Mesothelial cell of epicardium (in vitro differentiated cells): Measurements from ENCODE around the gene MAOA. TPM values are rescaled to one million over a fixed set of nuclear protein-coding genes. Genes with fewer than 3 reads are reported as not detected.
"Not testable (repeated sequence)": the region's sequence is repeated elsewhere in the genome, so short reads cannot be mapped to it uniquely, and the experiment has no call there.

ENCODE experiments used
- DNase-seq, 2 experiments: peaks; one replicate each; pipeline ENCODE4 v3.0.0; 2021; ENCODE audit warnings: low spot score in 2 of 2; ENCODE audit not compliant: unreplicated experiment in 2 of 2
- H3K27ac Mint-ChIP-seq: 2 replicates; pipeline ENCODE4 v1.8.0; 2021; ENCODE audit warnings: mixed read lengths
- H3K27me3 Mint-ChIP-seq: 2 replicates; pipeline ENCODE4 v1.8.0; 2021; ENCODE audit warnings: low read depth, mixed read lengths
- H3K36me3 Mint-ChIP-seq: 2 replicates; pipeline ENCODE4 v1.8.0; 2021; ENCODE audit warnings: mixed read lengths
- H3K4me1 Mint-ChIP-seq: 2 replicates; pipeline ENCODE4 v1.8.0; 2021; ENCODE audit warnings: mixed read lengths
- H3K4me3 Mint-ChIP-seq: 2 replicates; pipeline ENCODE4 v1.8.0; 2021; ENCODE audit warnings: mild to moderate bottlenecking, moderate library complexity, mixed read lengths
- H3K9me3 Mint-ChIP-seq: 2 replicates; pipeline ENCODE4 v1.8.0; 2021; ENCODE audit warnings: mixed read lengths
- total RNA-seq: library from RNA; stranded (reverse); gene quantifications from 3 replicates; pipeline ENCODE4 v1.2.1, GENCODE V29; 2021
- TF ChIP-seq, protein P1 (sequence below): fragments of 200-600 bp; sonication (generic); IDR thresholded peaks from one replicate; pipeline ENCODE4 v1.5.0; 2021; ENCODE audit warnings: antibody characterized with exemption; ENCODE audit not compliant: unreplicated experiment

The MAOA gene
- total RNA-seq, result 0.51 to 1.1 TPM (median 0.63 TPM) in 3 replicates

- Mint-ChIP-seq H3K36me3 (no peaks in the 10 kb centered on the region), H3K9me3 (peaks cover 11% of the 10 kb centered on the region), H3K27ac (no peak within 1 kb of the TSS), H3K4me3 (peak within 1 kb of the TSS; percentile 93), H3K4me1 (no peaks in the 10 kb centered on the region), H3K27me3 (no peaks in the 10 kb centered on the region)
- TF ChIP-seq, protein P1, sequence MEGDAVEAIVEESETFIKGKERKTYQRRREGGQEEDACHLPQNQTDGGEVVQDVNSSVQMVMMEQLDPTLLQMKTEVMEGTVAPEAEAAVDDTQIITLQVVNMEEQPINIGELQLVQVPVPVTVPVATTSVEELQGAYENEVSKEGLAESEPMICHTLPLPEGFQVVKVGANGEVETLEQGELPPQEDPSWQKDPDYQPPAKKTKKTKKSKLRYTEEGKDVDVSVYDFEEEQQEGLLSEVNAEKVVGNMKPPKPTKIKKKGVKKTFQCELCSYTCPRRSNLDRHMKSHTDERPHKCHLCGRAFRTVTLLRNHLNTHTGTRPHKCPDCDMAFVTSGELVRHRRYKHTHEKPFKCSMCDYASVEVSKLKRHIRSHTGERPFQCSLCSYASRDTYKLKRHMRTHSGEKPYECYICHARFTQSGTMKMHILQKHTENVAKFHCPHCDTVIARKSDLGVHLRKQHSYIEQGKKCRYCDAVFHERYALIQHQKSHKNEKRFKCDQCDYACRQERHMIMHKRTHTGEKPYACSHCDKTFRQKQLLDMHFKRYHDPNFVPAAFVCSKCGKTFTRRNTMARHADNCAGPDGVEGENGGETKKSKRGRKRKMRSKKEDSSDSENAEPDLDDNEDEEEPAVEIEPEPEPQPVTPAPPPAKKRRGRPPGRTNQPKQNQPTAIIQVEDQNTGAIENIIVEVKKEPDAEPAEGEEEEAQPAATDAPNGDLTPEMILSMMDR, result no peak
- DNase-seq, result no peak
Observed at GRCh38 chrX:43656005-43656494, at the start of gene MAOA. MAOA (plus strand) TSS chrX:43656299; CDS start chrX:43656342, 43 bp downstream.

GRCh38 chrX:43612400-43612799 is 43.7 kb upstream of the MAOA start:
- DNase-seq, result no peak
- Mint-ChIP-seq H3K36me3 (no peaks in the 10 kb centered on the region), H3K4me3 (no peak overlapping the region), H3K27ac (no peak overlapping the region), H3K4me1 (peaks cover 11% of the 10 kb centered on the region), H3K27me3 (no peaks in the 10 kb centered on the region), H3K9me3 (peaks cover 40% of the 10 kb centered on the region)
- TF ChIP-seq, protein P1, result no peak

DNA sequence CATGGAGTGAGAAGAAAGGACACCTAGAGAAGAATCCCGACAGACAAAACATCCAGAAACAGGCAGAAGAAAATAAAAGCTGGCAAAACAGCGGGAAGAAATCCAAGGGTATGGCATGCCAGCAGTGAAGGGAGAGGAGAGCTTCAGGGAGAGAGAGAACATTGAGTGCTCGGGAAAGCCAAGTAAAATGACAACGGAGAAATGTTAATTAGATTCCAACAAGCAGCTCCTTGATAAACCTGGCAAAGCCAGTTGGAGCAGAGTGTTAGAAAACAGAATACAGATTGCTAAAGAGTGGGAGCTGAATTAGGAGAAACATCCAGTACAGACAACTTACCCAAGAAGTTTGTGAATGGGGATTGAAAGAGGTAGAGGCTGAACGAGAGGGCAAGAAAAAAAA is 40.4 kb upstream of the MAOA start:
- Mint-ChIP-seq H3K9me3 (peaks cover 21% of the 10 kb centered on the region), H3K27me3 (no peaks in the 10 kb centered on the region), H3K36me3 (no peaks in the 10 kb centered on the region), H3K27ac (no peak overlapping the region), H3K4me1 (peaks cover 19% of the 10 kb centered on the region), H3K4me3 (no peak overlapping the region)
- no peak for DNase-seq
- TF ChIP-seq, protein P1, result no peak

DNA sequence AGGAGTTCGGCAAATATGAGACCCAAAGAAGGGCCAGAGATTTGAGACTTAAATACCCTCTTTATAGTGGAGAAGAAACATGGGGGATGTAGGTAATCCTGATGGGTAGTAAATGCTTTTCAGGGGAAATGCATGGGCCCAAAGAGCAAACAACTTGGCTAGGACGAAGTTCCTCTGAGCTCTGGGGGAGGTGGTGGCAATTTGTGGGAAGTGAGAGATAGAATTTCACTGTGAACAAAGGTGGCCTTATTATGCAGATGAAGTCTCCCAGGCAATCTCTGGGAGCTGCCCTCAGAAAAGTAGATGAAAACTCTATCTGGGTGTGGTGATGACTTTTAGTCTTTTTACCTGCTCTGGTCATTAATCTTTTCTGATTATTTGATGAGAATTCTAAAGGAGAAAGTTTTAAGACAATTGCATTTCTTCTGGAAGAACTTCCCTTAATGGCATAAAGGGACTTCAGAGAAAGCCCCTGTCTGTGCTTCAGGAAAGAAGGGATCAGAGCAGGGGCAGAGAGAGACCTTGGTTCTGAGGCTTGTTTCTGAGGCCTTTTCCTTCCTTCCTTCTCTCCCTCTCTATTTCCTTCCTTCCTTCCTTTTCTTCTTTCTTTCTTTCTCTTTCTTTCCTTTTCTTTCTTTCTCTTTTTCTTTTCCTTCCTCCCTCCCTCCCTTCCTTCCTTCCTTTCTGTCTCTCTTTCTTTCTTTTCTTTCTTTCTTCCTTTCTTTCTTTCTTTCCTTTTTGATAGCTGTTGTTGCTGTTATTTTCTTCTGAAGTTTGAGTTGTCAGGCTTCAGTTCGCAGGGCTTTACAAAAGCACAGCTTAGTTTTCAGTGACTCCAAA is 37.5 kb upstream of the MAOA start:
- Mint-ChIP-seq H3K4me1 (peaks cover 19% of the 10 kb centered on the region), H3K9me3 (peaks cover 23% of the 10 kb centered on the region)

GRCh38 chrX:43619861-43620260 is 36.2 kb upstream of the MAOA start:
- H3K27me3 Mint-ChIP-seq, result not testable (repeated sequence)

More for the DNA sequence above, 37.5 kb upstream of the MAOA start:
- Mint-ChIP-seq H3K36me3 (no peaks in the 10 kb centered on the region), H3K4me3 (no peak overlapping the region), H3K27me3 (no peaks in the 10 kb centered on the region), H3K27ac (no peak overlapping the region)
- TF ChIP-seq, protein P1, result no peak
- DNase-seq, result no peak

DNA sequence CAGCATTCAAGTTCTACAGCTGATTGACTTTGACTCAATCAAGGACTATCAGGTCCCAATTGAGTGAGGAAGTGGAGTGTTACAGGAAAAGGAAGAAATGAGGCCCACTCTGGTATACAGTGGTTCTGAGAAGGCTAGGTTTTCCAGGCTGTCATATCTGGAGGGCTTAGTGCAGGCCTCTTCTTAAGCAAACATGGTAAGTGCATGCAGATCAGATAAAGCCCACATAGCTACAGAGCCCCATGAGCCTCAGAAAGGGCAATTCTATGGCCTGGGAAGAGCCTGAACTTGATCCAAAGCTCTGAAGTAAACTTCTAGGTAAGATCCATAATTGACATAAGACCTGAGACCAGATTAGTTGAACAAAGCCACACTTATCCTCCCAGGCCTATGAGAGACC is 29.0 kb upstream of the MAOA start:
- no peak for DNase-seq
- no peaks in the 10 kb centered on the region for H3K27me3 Mint-ChIP-seq
- H3K4me3 Mint-ChIP-seq, result no peak overlapping the region
- peaks cover 28% of the 10 kb centered on the region for H3K9me3 Mint-ChIP-seq
- H3K4me1 Mint-ChIP-seq, result peaks cover 8% of the 10 kb centered on the region
- no peak overlapping the region for H3K27ac Mint-ChIP-seq
- no peaks in the 10 kb centered on the region for H3K36me3 Mint-ChIP-seq
- TF ChIP-seq, protein P1, result no peak

More at GRCh38 chrX:43619861-43620260, 36.2 kb upstream of the MAOA start:
- H3K36me3 Mint-ChIP-seq, H3K27ac Mint-ChIP-seq, DNase-seq, H3K4me3 Mint-ChIP-seq: not testable (repeated sequence)
- Mint-ChIP-seq H3K9me3 (peaks cover 31% of the 10 kb centered on the region), H3K4me1 (peaks cover 19% of the 10 kb centered on the region)
